Dermis microvascular lymphatic vessel endothelial cell (primary cell): ENCODE data around the gene STARD3NL. TPM values are rescaled to one million over a fixed set of nuclear protein-coding genes. Genes with fewer than 3 reads are reported as not detected.

ENCODE experiments used
- DNase-seq, 2 donors: peaks; one replicate each; pipeline versions ENCODE4 v3.0.0 to v3.0.0-alpha.2; 2010; ENCODE audit warnings: low read depth in 2 of 2
- total RNA-seq: library from RNA; depleted of rRNA; stranded (reverse); fragments of >200 nt; gene quantifications from 2 replicates; pipeline ENCODE4 v1.2.1, GENCODE V29; 2014

The STARD3NL gene
- total RNA-seq, 1 donor from 2014 or later: 99.6 TPM

- peak in 1 of 2 donors; percentile 28 for DNase-seq
Measured at GRCh38 chr7:38182450-38182849, 4.4 kb downstream of the STARD3NL start.

GRCh38 chr7:38185395-38186307 lies 7.6 kb downstream of the STARD3NL start:
- DNase-seq: no peak

- DNase-seq: no peak
Measured at GRCh38 chr7:38186593-38187314, 8.7 kb downstream of the STARD3NL start.

GRCh38 chr7:38187794-38188440 lies 9.9 kb downstream of the STARD3NL start:
- DNase-seq: no peak

- no peak for DNase-seq
Measured at GRCh38 chr7:38189231-38189938, 11.3 kb downstream of the STARD3NL start.

- no peak for DNase-seq
Measured at GRCh38 chr7:38190011-38190410, 12.0 kb downstream of the STARD3NL start.

GRCh38 chr7:38191791-38192190 lies 13.7 kb downstream of the STARD3NL start:
- no peak for DNase-seq

GRCh38 chr7:38192327-38192726 lies 14.3 kb downstream of the STARD3NL start:
- DNase-seq: no peak

- peak in 1 of 2 donors; percentile 75 for DNase-seq
Measured at GRCh38 chr7:38195804-38196595, 18.0 kb downstream of the STARD3NL start.

- no peak for DNase-seq
Measured at GRCh38 chr7:38198366-38198765, 20.3 kb downstream of the STARD3NL start.

- no peak for DNase-seq
Measured at GRCh38 chr7:38199154-38199553, 21.1 kb downstream of the STARD3NL start.

- DNase-seq: no peak
Measured at GRCh38 chr7:38199782-38200181, 21.7 kb downstream of the STARD3NL start.

GRCh38 chr7:38206071-38206470 lies 28.0 kb downstream of the STARD3NL start:
- no peak for DNase-seq

- DNase-seq: no peak
Measured at GRCh38 chr7:38207843-38208242, 29.8 kb downstream of the STARD3NL start.

- DNase-seq: peak in 1 of 2 donors; percentile 12
Measured at GRCh38 chr7:38211486-38211885, 33.4 kb downstream of the STARD3NL start.

GRCh38 chr7:38211940-38212339 lies 33.9 kb downstream of the STARD3NL start:
- peak; percentile 87 to 90 for DNase-seq

- DNase-seq: no peak
Measured at GRCh38 chr7:38215115-38215514, 37.1 kb downstream of the STARD3NL start.

GRCh38 chr7:38215735-38216670 lies 38.0 kb downstream of the STARD3NL start:
- DNase-seq: peak; percentile 18 to 93

GRCh38 chr7:38217672-38218071 lies 39.6 kb downstream of the STARD3NL start:
- DNase-seq: no peak
